Kidney epithelial cell (primary cell): Measurements from ENCODE around the gene CEBPZ. TPM values are rescaled to one million over a fixed set of nuclear protein-coding genes. Genes with fewer than 3 reads are reported as not detected.
"Not testable (repeated sequence)": the region's sequence is repeated elsewhere in the genome, so short reads cannot be mapped to it uniquely, and the experiment has no call there.

Source experiments
- DNase-seq: peaks from one replicate; pipeline ENCODE4 v3.0.0-alpha.2; 2010; ENCODE audit warnings: low read depth
- H3K27me3 ChIP-seq: 2 replicates; pipeline ENCODE4 v1.6.0; 2011; ENCODE audit warnings: low read length; ENCODE audit not compliant: control insufficient read depth, insufficient read depth
- H3K36me3 ChIP-seq: 2 replicates; pipeline ENCODE4 v1.5.1; 2011; ENCODE audit warnings: low read length; ENCODE audit not compliant: control insufficient read depth, insufficient read depth
- H3K4me3 ChIP-seq: 2 replicates; pipeline ENCODE4 v1.5.1; 2011; ENCODE audit warnings: low read depth, mild to moderate bottlenecking, control low read depth, low read length
- total RNA-seq: library from RNA; depleted of rRNA; stranded (reverse); fragments of >200 nt; gene quantifications from 2 replicates; pipeline ENCODE4 v1.2.3, GENCODE V29; 2015
- TF ChIP-seq, protein P1 (sequence below): IDR thresholded peaks from 2 replicates; pipeline ENCODE4 v1.5.1; 2011; ENCODE audit warnings: mild to moderate bottlenecking, moderate library complexity, low read length, control low read depth, inconsistent platforms; ENCODE audit not compliant: insufficient read depth, poor library complexity, severe bottlenecking

Gene CEBPZ
- total RNA-seq, 1 donor from 2014 or later: 43.2 TPM

- no peak overlapping the region for H3K4me3 ChIP-seq
- no peaks in the 10 kb centered on the region for H3K36me3 ChIP-seq
- TF ChIP-seq, protein P1, sequence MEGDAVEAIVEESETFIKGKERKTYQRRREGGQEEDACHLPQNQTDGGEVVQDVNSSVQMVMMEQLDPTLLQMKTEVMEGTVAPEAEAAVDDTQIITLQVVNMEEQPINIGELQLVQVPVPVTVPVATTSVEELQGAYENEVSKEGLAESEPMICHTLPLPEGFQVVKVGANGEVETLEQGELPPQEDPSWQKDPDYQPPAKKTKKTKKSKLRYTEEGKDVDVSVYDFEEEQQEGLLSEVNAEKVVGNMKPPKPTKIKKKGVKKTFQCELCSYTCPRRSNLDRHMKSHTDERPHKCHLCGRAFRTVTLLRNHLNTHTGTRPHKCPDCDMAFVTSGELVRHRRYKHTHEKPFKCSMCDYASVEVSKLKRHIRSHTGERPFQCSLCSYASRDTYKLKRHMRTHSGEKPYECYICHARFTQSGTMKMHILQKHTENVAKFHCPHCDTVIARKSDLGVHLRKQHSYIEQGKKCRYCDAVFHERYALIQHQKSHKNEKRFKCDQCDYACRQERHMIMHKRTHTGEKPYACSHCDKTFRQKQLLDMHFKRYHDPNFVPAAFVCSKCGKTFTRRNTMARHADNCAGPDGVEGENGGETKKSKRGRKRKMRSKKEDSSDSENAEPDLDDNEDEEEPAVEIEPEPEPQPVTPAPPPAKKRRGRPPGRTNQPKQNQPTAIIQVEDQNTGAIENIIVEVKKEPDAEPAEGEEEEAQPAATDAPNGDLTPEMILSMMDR: no peak
- no peaks in the 10 kb centered on the region for H3K27me3 ChIP-seq
- no peak for DNase-seq
Measured at GRCh38 chr2:37226863-37227262, 4.5 kb downstream of the CEBPZ start.

DNA sequence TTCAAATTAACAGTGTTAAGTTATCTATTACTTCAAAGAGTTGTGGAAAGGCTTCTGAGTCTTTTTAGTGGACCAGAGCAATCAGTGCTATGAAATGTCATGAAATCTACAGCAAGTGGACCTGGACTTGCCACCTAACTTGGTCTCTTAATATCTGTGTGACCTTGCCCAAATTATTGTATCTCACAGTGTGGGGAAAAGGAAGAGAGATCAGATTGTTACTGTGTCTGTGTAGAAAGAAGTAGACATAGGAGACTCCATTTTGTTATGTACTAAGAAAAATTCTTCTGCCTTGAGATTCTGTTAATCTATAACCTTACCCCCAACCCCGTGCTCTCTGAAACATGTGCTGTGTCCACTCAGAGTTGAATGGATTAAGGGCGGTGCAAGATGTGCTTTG, 6.3 kb downstream of the CEBPZ start:
- H3K27me3 ChIP-seq, H3K4me3 ChIP-seq, H3K36me3 ChIP-seq, DNase-seq: not testable (repeated sequence)

- Histone ChIP-seq H3K36me3 (no peaks in the 10 kb centered on the region), H3K27me3 (no peaks in the 10 kb centered on the region), H3K4me3 (no peak overlapping the region)
- DNase-seq: no peak
- TF ChIP-seq, protein P1: no peak
Measured at GRCh38 chr2:37224063-37224462, 7.3 kb downstream of the CEBPZ start.

- DNase-seq: no peak
- Histone ChIP-seq H3K27me3 (no peaks in the 10 kb centered on the region), H3K4me3 (no peak overlapping the region), H3K36me3 (no peaks in the 10 kb centered on the region)
- TF ChIP-seq, protein P1: no peak
Measured at GRCh38 chr2:37223131-37223530, 8.3 kb downstream of the CEBPZ start.

DNA sequence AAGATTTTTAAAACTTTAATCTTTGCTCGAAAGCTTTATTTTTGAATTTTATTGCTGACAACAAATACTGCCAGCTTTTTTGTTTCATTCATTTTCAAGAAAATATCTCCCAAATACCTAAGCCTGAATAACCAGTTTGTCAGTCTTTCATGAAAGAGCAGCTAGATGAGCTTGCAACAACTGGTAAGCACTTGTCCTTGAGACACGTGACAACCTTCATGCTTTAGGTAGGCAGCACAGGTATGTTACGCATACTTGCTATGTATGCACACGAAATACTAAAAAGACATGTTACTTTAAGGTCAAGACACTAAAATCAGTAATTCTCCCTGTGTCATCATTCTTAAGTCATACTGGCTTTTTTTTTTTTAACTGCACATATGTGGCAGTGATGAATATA, 12.3 kb downstream of the CEBPZ start:
- Histone ChIP-seq H3K4me3 (no peak overlapping the region), H3K27me3 (no peaks in the 10 kb centered on the region), H3K36me3 (no peaks in the 10 kb centered on the region)
- TF ChIP-seq, protein P1: no peak
- DNase-seq: no peak

DNA sequence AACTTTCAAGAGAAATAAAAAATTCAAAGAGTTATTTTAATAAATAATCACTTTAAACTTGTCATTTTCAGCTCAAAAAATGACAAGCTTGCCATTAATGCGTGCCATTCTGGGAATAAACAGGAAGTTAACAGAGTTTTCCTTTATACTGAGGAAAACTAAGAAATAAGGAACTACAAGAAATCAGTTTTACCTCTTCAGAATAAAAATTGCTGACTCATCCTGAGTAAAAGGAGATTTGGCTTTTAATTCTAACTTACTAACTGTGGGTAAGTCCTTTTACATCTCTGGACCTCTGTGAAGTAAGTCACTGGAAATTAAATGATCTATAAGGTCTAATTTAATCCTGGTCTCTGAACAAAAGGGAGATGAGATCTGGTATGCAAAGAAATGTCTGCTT, 16.1 kb downstream of the CEBPZ start:
- Histone ChIP-seq H3K36me3 (no peaks in the 10 kb centered on the region), H3K4me3 (no peak overlapping the region), H3K27me3 (no peaks in the 10 kb centered on the region)
- TF ChIP-seq, protein P1: no peak
- DNase-seq: no peak
